ENCODE data around the gene RTN4RL2. TPM values are rescaled to one million over a fixed set of nuclear protein-coding genes. Genes with fewer than 3 reads are reported as not detected.

RTN4RL2 gene
- total and polyA plus RNA-seq, 8 donors, result 0.75 to 8.1 (median 0.78) TPM; not detected in 3

DNA sequence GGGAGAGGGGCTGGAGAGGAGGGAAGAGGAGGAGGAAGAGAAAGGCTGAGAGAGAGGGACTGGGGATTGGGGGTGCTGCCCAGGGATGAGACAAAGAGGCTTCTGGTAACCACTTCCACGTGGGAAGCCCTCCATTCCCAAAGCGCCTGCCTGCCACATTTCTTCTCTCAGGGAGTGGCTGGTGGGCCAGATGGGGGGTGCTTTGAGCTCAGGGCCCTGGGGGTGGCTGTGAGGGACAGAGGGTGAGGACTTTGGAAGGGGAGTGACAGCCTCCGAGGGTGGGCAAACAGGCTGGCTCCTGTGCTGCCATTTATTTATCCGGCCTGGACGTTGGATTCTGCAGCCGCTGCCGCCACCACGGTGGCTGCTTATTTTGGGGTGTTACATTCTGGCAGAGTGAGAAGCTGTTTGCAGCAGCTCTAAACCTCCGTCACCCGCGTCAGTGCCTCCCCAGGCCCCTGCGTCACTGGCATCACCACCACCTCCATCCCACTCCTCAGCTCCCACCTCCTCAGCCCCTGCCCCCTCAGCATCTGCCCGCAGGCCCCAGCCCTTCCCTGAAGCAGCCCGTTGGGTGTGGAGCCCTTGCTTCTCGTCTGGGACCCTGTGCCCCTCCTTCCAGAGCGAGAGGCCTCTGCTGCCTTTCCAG lies 1.6 kb downstream of the RTN4RL2 start:
- intact Hi-C loops (cut with DNase I; ENCODE audit: low total_unique reads), result no loop called here
- H3K4me1 ChIP-seq, result peaks cover 36 to 43% (median 42%) of the 10 kb centered on the region in 4 donors
- no peak overlapping the region for H3K27ac ChIP-seq
- no peaks in the 10 kb centered on the region for H3K36me3 ChIP-seq
- no peak for DNase-seq
- no peaks in the 10 kb centered on the region for H3K9me3 ChIP-seq
- peaks cover 4 to 57% (median 36%) of the 10 kb centered on the region in 3 donors for H3K27me3 ChIP-seq
- WGBS, 5 donors, result 57 to 71% (median 65%) methylated on average over 15 to 16 of the region's 16 CpGs
- H3K4me3 ChIP-seq, result no peak overlapping the region
- TF ChIP-seq, protein P1, sequence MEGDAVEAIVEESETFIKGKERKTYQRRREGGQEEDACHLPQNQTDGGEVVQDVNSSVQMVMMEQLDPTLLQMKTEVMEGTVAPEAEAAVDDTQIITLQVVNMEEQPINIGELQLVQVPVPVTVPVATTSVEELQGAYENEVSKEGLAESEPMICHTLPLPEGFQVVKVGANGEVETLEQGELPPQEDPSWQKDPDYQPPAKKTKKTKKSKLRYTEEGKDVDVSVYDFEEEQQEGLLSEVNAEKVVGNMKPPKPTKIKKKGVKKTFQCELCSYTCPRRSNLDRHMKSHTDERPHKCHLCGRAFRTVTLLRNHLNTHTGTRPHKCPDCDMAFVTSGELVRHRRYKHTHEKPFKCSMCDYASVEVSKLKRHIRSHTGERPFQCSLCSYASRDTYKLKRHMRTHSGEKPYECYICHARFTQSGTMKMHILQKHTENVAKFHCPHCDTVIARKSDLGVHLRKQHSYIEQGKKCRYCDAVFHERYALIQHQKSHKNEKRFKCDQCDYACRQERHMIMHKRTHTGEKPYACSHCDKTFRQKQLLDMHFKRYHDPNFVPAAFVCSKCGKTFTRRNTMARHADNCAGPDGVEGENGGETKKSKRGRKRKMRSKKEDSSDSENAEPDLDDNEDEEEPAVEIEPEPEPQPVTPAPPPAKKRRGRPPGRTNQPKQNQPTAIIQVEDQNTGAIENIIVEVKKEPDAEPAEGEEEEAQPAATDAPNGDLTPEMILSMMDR (IDR thresholded peaks at IDR 0.05), result no peak
- TF ChIP-seq POLR2A (IDR thresholded peaks at IDR 0.05) (no peak), EP300 (IDR thresholded peaks at IDR 0.05) (no peak), POLR2AphosphoS5 (IDR thresholded peaks at IDR 0.05) (no peak)

DNA sequence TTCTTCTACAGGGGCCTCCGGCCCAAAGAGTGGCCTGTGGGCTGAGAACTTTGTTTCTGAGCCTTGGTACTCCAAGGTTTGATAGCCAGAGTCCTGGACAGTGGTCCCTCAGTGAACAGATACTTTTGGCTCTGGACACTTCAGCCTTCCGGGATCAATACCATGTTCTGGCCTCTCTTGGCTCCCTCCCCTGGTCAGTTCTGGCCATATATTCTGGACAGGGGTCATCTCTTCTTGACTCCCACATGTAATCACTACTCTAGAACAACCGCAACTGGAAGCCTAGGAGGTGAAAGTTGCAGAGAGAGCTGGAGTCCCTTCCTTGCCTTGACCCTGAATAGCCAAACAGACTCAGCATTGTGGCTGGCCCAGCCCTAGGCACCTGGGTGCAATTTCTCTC lies 2.3 kb downstream of the RTN4RL2 start:
- Histone ChIP-seq H3K4me1 (peaks cover 34 to 37% (median 35%) of the 10 kb centered on the region in 4 donors), H3K27ac (no peak overlapping the region), H3K9me3 (no peaks in the 10 kb centered on the region), H3K4me3 (no peak overlapping the region), H3K36me3 (no peaks in the 10 kb centered on the region), H3K27me3 (peaks cover 4 to 51% (median 36%) of the 10 kb centered on the region in 3 donors)
- intact Hi-C loops (cut with DNase I; ENCODE audit: low total_unique reads), result no loop called here
- no peak for DNase-seq
- no peak for TF ChIP-seq POLR2A (IDR thresholded peaks at IDR 0.05)
- TF ChIP-seq, protein P1 (IDR thresholded peaks at IDR 0.05), result no peak
- no peak for TF ChIP-seq POLR2AphosphoS5 (IDR thresholded peaks at IDR 0.05)
- TF ChIP-seq EP300 (IDR thresholded peaks at IDR 0.05), result no peak
- 64 to 91% (median 81%) methylated on average over 3 of the region's 3 CpGs for WGBS, 5 donors

DNA sequence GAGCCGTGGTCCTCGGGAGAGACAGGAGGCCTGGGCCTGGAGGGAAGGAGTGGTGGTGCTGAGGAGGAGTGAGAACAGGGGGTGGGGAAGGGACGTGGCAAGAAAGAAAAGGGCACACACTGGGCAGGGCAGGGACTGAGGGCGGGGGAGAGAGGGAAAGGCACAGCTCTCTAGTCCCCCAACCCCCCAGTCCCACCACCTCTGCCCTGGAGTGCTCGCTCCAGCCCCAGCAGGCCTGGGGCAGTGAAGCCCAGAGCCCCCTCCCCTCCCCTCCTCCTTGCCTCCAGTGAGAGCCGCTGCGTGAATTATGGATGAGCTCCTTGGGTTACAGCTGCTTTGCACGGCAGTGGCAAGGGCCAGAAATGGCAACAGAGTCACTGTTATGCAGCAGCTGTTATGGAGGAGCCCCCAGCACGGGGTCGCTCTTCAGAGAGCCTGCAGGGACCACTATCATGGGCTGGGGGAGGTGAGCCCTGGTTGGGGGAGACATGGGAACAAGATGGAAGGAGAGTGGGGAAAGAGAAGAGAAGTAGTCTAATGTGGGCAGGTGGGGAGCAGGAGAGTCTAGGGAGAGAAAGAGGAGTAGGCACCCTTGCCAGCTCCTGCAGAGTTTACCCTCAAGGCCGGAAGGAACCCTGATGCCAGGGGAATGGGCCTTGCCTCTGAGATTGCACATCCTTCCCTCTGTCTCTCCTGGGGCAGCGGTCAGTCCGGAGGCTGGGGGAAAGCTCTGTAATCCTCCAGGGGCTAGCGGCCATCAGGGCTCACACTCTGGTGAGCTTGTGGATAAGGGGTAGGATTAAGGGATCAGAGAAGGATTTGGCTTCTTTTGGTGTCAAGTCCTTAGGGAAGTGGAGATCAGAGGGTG lies 3.6 kb downstream of the RTN4RL2 start:
- WGBS, 5 donors, result 70 to 77% (median 75%) methylated on average over 13 to 14 of the region's 14 CpGs
- peaks cover 21 to 24% (median 23%) of the 10 kb centered on the region in 4 donors for H3K4me1 ChIP-seq
- no peak overlapping the region for H3K4me3 ChIP-seq
- DNase-seq, result no peak
- H3K27me3 ChIP-seq, result peaks cover 4 to 38% (median 23%) of the 10 kb centered on the region in 3 donors
- intact Hi-C loops (cut with DNase I; ENCODE audit: low total_unique reads), result no loop called here
- no peaks in the 10 kb centered on the region for H3K9me3 ChIP-seq
- TF ChIP-seq, protein P1 (IDR thresholded peaks at IDR 0.05), result no peak
- TF ChIP-seq POLR2A (IDR thresholded peaks at IDR 0.05) (no peak), EP300 (IDR thresholded peaks at IDR 0.05) (no peak), POLR2AphosphoS5 (IDR thresholded peaks at IDR 0.05) (no peak)
- H3K27ac ChIP-seq, result no peak overlapping the region
- no peaks in the 10 kb centered on the region for H3K36me3 ChIP-seq

DNA sequence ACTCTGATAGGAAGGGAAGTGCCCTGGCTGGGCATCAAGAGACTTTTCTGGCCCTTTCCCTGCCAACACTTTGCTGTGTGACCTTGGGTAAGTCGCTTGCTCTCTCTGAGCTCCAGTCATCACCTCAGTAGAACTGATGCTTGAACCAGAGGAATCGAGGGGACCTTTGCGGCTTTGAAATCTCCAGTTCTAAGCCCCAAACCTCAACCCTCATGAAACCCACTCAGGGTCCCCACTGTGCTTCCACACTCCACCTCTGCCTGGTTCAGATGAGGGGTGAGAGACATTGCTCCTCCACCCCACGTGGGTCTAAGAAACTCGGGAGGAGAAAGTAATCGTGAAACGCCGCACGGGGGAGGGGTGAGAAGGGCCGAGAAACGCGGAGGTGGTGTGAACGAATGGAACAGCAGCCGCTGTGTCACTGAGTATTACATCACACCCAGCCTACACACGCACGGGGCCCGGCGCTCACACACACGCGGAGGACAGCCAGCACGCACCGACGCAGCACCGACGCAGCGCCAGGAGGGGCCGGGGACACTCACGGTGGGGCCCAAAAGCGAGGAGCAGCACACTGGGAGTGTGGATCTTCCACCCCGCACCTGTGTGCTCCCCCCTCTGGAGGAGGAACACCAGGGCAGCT lies 4.3 kb downstream of the RTN4RL2 start:
- Histone ChIP-seq H3K27ac (no peak overlapping the region), H3K4me1 (peaks cover 14 to 16% (median 15%) of the 10 kb centered on the region in 4 donors), H3K27me3 (peaks cover 4 to 30% (median 16%) of the 10 kb centered on the region in 3 donors), H3K4me3 (no peak overlapping the region), H3K9me3 (no peaks in the 10 kb centered on the region), H3K36me3 (no peaks in the 10 kb centered on the region)
- intact Hi-C loops (cut with DNase I; ENCODE audit: low total_unique reads), result no loop called here
- no peak for DNase-seq
- WGBS, 5 donors, result 55 to 63% (median 60%) methylated on average over 29 to 30 of the region's 30 CpGs
- TF ChIP-seq, protein P1 (IDR thresholded peaks at IDR 0.05), result no peak
- TF ChIP-seq EP300 (IDR thresholded peaks at IDR 0.05) (no peak), POLR2AphosphoS5 (IDR thresholded peaks at IDR 0.05) (no peak), POLR2A (IDR thresholded peaks at IDR 0.05) (no peak)

Data from stomach (tissue), 9 donors.